HG02798 (cell line): ENCODE measurements around the gene HTR2C.
"Not testable (repeated sequence)": the region's sequence is repeated elsewhere in the genome, so short reads cannot be mapped to it uniquely, and the experiment has no call there.

Experiments used
- ATAC-seq: cut with Tn5 transposase; IDR thresholded peaks from one replicate; pipeline ENCODE4 v1.9.1; 2021; ENCODE audit warnings: mild to moderate bottlenecking; ENCODE audit not compliant: unreplicated experiment, poor library complexity

Gene HTR2C

GRCh38 chrX:114937090-114937489, 353.2 kb downstream of the HTR2C start:
- ATAC-seq, result not testable (repeated sequence)

- ATAC-seq, result no peak
Observed at GRCh38 chrX:114952696-114953095, 368.8 kb downstream of the HTR2C start.
